ENCODE measurements around the gene NCAM2.
"Not testable (repeated sequence)": the region's sequence is repeated elsewhere in the genome, so short reads cannot be mapped to it uniquely, and the experiment has no call there.

Gene NCAM2

DNA sequence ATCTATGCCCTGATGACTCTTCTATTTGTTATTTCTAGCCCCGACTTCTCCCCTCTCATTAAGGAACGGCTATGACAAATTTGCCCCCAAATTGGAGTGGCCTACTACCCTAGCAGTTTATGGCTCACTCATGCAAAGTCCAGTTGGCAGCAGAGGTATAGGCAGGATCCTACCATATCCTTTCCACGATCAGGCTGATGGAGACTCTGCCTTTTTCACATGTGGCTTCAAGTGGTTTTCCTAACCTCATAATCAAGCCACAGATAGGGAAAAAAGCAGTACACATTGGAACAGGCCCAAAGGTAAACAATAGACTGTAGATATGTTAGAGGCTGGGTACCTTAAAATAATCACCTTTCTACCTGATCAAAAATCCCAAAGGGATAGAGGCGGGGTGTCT, 292.5 kb downstream of the NCAM2 start:
- DNase-seq (ENCODE audit: insufficient read length, low spot score) (no peak), FAIRE-seq (no peak)

DNA sequence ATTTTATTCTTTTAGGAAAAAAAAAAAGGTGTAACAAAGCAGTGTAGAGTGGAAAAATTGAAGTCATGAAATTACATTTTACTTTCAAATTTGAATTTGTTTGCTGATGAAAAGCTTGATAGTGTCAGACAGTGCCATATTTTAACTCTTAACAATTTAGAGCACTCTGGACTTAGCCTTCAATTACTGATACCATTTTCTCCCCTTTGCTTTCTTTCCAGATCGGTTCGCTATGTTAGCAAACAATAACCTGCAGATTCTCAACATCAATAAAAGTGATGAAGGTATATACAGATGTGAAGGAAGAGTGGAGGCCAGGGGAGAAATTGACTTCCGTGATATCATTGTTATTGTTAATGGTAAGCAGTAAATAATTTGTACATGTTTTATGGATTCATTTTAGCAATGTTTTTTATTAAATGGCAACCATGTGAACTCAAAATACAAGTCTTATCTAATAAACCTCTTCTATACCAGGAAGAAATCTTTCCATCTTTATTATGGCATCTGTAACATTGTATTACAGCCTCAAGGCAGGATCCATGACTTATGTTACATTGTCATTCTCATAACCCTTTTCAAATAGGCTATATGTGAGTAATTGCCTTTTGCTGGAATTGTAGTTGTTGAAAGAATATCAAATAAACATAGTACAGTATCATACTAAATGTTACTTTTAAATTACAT, 293.8 kb downstream of the NCAM2 start:
- no peak for FAIRE-seq

GRCh38 chr21:21295303-21295702, 297.1 kb downstream of the NCAM2 start:
- FAIRE-seq (no peak), DNase-seq (ENCODE audit: insufficient read length, low spot score) (no peak)

More for the DNA sequence above, 293.8 kb downstream of the NCAM2 start:
- no peak for DNase-seq (ENCODE audit: insufficient read length, low spot score)

DNA sequence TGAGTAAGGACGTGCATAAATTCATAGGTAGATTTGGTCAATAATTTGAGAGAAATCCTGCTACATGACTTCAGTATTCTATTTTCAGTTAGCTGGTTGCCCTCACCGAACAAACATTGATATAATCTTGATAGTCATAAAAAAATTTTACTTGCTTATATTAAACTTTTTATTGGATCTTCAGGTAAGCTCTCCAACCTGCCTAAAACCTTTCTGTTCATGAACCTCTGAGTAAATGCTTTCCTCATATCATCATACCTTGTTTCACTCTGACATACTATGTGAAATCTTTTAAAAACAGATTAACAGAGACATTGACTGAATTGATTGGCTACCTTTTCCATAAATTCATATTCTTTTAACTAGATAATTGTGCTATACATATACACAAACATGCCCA, 299.0 kb downstream of the NCAM2 start:
- FAIRE-seq (no peak), DNase-seq (ENCODE audit: insufficient read length, low spot score) (no peak)

DNA sequence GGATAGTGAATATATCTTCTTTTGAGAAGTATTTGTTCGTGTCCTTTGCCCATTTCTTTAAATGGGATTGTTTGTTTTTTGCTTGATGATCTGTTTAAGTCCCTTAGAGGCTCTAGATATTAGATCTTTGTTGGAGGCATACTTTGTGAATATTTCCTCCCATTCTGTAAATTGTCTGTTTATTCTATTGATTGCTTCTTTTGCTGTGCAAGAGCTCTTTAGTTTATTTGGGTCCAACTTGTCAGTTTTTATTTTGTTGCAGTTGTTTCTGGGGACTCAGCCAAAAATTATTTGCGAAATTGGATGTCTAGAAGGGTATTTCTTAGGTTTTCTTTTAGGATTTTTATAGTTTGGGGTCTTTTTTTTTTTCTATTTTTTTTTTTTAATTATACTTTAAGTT, 302.8 kb downstream of the NCAM2 start:
- DNase-seq (ENCODE audit: insufficient read length, low spot score) (no peak), FAIRE-seq (no peak)

DNA sequence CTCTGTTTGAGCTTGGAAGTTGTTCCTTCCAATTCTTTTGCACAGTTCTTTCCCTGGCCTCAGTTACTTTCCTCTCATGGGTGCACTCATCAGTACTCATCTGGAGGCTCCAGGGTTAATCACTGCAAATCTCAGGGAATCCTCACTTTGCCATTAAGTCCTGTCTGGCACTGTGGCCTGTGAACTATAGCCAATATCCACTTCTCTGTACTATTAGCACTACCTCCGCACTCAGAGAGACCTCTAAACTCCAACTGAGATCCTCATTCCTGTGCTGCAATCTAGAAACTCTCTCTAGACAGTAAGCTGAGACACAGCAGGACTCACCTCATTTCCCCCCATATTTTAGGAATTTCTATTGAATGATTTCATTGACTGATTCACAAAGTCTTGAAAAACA, 311.3 kb downstream of the NCAM2 start:
- no peak for DNase-seq (ENCODE audit: insufficient read length, low spot score)

DNA sequence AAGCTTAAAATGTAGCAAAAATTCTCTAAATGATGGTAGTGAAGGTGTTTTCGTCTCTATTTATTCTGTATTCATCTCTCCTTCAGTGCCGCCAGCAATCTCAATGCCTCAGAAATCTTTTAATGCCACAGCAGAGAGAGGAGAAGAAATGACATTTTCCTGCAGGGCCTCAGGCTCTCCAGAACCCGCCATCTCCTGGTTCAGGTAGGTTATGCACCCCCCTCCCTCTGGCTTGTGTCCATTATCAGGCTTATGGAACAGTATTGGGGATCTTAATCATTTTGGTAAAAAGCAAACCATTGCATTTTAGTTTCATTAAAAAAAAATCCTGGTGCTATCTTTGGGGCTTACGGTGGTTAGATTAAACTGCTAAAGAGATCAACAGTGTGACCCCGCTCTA, 326.1 kb downstream of the NCAM2 start:
- DNase-seq (ENCODE audit: insufficient read length, low spot score), result no peak
- no peak for FAIRE-seq

More for the DNA sequence above, 311.3 kb downstream of the NCAM2 start:
- FAIRE-seq, result no peak

DNA sequence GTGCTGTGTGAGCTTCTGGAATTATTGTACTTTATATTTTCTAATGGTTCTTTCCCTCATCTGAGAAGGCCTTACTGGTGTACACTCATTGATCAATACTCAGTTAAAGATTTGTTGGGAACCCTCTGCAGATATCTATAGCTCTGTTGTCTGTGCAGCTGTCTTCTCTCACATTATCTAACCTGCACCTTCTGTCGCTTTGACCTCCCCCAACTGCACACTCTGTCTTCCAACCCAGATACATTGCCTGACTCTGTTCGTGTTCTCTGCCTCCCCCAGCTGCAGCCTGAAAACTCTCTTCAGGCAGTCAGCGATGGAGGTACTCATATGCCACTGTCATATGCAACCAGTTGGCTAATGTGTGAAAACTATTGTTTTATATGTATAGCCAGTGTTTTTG, 334.3 kb downstream of the NCAM2 start:
- DNase-seq (ENCODE audit: insufficient read length, low spot score) (no peak), FAIRE-seq (no peak)

- no peak for DNase-seq (ENCODE audit: insufficient read length, low spot score)
- FAIRE-seq, result no peak
Measured at GRCh38 chr21:21341041-21341440, 342.8 kb downstream of the NCAM2 start.

GRCh38 chr21:21345296-21345695, 347.1 kb downstream of the NCAM2 start:
- DNase-seq (ENCODE audit: insufficient read length, low spot score) (no peak), FAIRE-seq (no peak)

GRCh38 chr21:21345872-21346271, 347.7 kb downstream of the NCAM2 start:
- FAIRE-seq (no peak), DNase-seq (ENCODE audit: insufficient read length, low spot score) (no peak)

GRCh38 chr21:21366277-21366676, 368.1 kb downstream of the NCAM2 start:
- FAIRE-seq (no peak), DNase-seq (ENCODE audit: insufficient read length, low spot score) (no peak)

GRCh38 chr21:21367583-21367982, 369.4 kb downstream of the NCAM2 start:
- FAIRE-seq (no peak), DNase-seq (ENCODE audit: insufficient read length, low spot score) (no peak)

DNA sequence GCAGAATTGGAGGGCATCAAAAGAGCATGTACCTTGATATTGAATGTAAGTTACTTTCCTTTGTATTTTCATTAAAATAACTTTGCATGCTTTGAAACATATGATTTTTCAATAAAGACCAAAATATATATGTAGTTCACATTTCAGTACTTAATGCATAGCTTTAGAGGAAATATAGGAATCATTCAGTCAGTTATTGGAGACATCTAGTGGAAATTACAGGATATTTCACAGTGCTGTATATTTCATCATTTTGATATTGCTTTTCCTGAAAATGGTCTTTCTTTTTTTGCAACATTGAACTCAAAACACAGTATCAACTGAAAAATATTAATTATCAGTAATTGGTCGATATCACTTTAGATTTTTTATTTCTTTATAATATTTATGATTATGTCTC, 375.8 kb downstream of the NCAM2 start:
- no peak for FAIRE-seq
- DNase-seq (ENCODE audit: insufficient read length, low spot score), result no peak

DNA sequence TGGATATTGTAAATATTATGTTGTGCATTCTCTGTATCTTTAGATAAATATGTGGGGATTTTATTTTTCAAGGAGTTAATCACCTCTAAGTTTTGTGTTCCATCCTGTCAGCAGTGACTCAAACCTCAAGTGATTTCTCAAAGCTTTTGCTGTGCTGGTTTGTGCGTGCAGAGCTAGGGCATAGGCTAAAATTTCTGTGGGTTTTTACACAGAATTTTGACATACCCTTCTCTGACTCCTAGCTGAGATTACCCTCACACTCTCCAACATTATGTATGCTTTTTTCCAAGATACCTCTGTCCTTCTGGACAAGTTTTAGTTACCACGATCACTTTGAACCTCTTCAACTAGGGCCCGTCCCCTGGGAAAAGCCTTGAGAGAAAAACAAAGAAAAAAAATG, 384.9 kb downstream of the NCAM2 start:
- no peak for DNase-seq (ENCODE audit: insufficient read length, low spot score)
- no peak for FAIRE-seq

DNA sequence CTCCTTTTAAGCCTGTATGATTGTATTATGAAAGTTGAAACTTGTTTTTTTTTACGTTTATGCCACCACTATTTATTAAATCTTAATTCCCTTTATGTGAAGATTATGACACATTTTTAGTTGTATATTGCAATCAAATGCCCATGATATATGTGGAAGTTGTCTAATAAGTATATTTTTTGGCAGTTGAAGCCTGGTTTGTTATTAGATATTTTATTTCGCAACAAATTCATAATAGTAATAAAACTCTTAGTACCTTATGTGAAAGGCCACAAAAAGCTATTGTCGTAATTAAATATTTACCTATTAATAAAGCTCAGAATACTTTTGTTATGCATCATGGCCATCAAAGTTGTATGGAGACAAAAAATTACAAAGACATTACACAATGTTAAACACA, 386.8 kb downstream of the NCAM2 start:
- DNase-seq (ENCODE audit: insufficient read length, low spot score), result no peak
- no peak for FAIRE-seq

DNA sequence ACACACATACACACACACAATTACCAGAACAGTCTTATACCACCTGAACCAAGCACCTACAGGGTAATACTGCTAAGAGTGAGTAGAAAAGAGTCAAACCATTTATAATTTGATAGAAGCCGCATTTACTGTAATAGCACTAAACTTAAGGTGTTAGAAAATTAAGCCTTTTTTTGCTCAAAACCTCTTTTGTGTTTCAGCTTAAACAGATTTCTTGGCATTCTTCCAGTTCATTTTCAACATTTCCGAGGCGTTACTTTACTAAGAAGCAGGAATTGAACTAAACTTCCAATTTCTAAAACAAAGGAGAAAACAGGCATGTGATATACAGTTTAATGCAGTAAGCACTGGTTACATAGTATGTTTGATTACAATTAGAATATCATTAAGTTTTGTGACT, 387.2 kb downstream of the NCAM2 start:
- FAIRE-seq (no peak), DNase-seq (ENCODE audit: insufficient read length, low spot score) (no peak)

GRCh38 chr21:21387916-21388315, 389.7 kb downstream of the NCAM2 start:
- no peak for FAIRE-seq

DNA sequence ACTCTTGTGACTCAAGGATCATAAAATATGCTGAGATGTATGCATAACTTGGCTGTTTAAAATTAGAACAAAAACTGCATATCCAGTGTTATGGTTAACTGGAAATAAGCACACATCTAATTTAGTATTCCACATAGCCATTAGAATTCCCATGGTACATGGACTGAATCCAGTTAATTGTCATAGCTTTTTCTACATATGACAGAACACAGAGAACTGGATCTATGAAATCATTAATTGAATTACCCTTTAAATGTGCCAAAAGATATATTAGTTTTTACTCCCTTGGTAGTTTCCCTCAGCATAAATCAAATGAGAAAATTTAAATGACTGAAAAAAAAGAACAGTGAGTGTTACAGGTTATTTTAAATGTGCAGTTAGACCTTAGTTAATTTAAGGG, 395.9 kb downstream of the NCAM2 start:
- DNase-seq (ENCODE audit: insufficient read length, low spot score) (no peak), FAIRE-seq (no peak)

More at GRCh38 chr21:21387916-21388315, 389.7 kb downstream of the NCAM2 start:
- no peak for DNase-seq (ENCODE audit: insufficient read length, low spot score)

- FAIRE-seq (no peak), DNase-seq (ENCODE audit: insufficient read length, low spot score) (no peak)
Measured at GRCh38 chr21:21396424-21396823, 398.2 kb downstream of the NCAM2 start.

GRCh38 chr21:21397464-21397863, 399.3 kb downstream of the NCAM2 start:
- DNase-seq (ENCODE audit: insufficient read length, low spot score) (no peak), FAIRE-seq (no peak)

DNA sequence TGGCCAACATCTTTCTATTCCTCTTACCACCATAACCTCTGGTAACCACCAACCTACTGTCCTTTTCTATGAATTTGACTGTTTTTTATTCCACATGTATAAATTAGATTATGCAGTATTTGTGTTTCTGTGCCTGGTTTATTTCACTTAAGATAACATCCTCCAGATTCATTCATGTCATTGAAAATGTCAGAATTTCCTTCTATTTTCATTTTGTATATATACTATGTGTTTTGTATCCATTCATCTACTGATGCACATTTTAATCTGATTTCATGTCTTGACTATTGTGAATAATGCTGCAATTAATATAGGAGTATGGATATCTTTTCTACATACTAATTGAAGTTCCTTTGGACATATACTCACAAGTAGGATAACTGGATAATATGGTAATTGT, 403.2 kb downstream of the NCAM2 start:
- FAIRE-seq, result no peak

GRCh38 chr21:21402187-21402586, 404.0 kb downstream of the NCAM2 start:
- DNase-seq (ENCODE audit: insufficient read length, low spot score); FAIRE-seq: not testable (repeated sequence)

More for the DNA sequence above, 403.2 kb downstream of the NCAM2 start:
- DNase-seq (ENCODE audit: insufficient read length, low spot score), result no peak

Data from GM19239 (cell line).